OCI-LY1 (cell line): Measurements from ENCODE around the gene SCAI.

Experiments used
- CTCF ChIP-seq: fragments of 200-600 bp; sonication (generic), shearing (Covaris generic); IDR thresholded peaks from 2 replicates; pipeline ENCODE4 v1.5.1; 2017; ENCODE audit warnings: mild to moderate bottlenecking, antibody characterized with exemption, low read length, moderate library complexity, mixed read lengths
- EZH2 ChIP-seq: fragments of 200-600 bp; sonication (generic), shearing (Covaris generic); IDR thresholded peaks from 2 replicates; pipeline ENCODE4 v1.8.0; 2017; ENCODE audit warnings: borderline replicate concordance, mixed run types, mild to moderate bottlenecking, antibody characterized with exemption, low read length, moderate library complexity, mixed read lengths

DNA sequence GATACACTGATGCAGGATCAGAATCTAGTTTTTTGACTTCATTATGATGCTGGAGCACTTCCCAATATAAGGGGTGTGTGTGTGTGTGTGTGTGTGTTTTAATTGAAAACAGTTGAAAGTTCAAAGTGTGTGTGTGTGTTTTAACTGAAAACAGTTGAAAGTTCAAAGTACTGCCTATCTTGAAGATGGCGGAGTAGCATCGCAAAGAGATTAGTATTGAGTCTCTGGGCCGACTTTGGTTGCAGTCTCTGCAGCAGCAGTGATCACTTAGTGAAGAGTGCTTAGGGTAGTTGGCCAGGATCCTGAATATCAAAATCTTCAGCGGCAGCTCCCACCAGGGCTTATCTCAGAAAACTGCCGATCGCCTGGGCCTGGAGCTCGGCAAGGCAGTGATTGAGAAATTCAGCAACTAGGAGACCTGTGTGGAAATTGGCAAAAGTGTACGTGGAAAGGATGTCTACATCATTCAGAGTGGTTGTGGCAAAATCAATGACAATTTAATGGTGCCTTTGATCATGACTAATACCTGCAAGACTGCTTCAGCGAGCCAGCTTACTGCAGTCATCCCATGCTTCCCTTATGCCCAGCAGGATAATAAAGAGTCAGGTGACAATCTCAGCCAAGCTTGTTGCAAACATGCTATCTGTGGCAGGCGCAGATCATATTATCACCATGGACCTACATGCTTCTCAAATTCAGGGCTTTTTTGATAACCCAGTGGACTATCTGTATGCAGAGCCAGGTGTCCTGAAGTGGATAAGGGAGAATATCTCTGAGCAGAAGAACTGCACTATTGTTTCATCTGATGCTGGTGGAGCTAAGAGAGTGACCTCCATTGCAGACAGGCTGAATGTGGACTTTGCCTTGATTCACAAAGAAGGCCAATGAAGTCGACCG, 7.3 kb upstream of the SCAI start:
- no peak for TF ChIP-seq CTCF
- no peak for TF ChIP-seq EZH2
